K562 (cell line): Measurements from ENCODE around the gene ANXA3. TPM values are rescaled to one million over a fixed set of nuclear protein-coding genes. Genes with fewer than 3 reads are reported as not detected.

Source experiments
- ATAC-seq: fragments of 200-7000 bp; cut with Tn5 transposase; 3 replicates; pipeline ENCODE4 v1.9.1; 2020; ENCODE audit warnings: moderate library complexity
- BruUV-seq: library from RNA; stranded (reverse); fragments of 400-500 nt; replicated peaks from 2 replicates; lab custom pipeline; 2021; lab: Mats Ljungman, UMichigan
- CTCF ChIA-PET: fragments of 300-600 bp; formaldehyde crosslinking; extraction: SDS; loops from one replicate; lab custom pipeline; 2021; ENCODE audit warnings: low intra/inter-chr PET ratio; lab: Yijun Ruan, JAX
- POLR2A ChIA-PET: fragments of 300-600, 350-650 bp; sonication (Branson Sonifier 250); formaldehyde crosslinking; extraction: SDS; loops from one replicate; lab custom pipeline; 2021; ENCODE audit warnings: antibody characterized with exemption, inconsistent platforms; lab: Yijun Ruan, JAX
- DNase-seq, 4 experiments: peaks; one replicate each; pipeline versions ENCODE4 v3.0.0 to v3.0.0-alpha.2; 2011 to 2018; ENCODE audit warnings: low spot score in 3 of 4, mixed read lengths in 3 of 4; ENCODE audit errors: extremely low read depth in 1 of 4
- FAIRE-seq: peaks from 2 replicates; lab custom pipeline; 2011; peaks lifted over from hg19 to GRCh38; lab: Jason Lieb, UNC
- H2AFZ ChIP-seq: 2 replicates; pipeline ENCODE4 v1.6.0; 2011; ENCODE audit warnings: low read depth, low read length, control low read depth, inconsistent platforms
- H3K27ac ChIP-seq: fragments of 200-600 bp; 3 replicates; pipeline ENCODE4 v1.8.0; 2011; ENCODE audit warnings: low read depth, mild to moderate bottlenecking, control low read depth, inconsistent platforms, low read length, moderate library complexity, mixed read lengths; ENCODE audit errors: extremely low read depth
- H3K27me3 ChIP-seq, 2 experiments: fragments of 300-600 bp in 1 of 2; 2 replicates in 1 of 2; 3 replicates in 1 of 2; pipeline versions ENCODE4 v1.6.0 to v1.8.0; 2011; ENCODE audit warnings: inconsistent platforms in 2 of 2, low read length in 2 of 2, mild to moderate bottlenecking in 1 of 2, mixed read lengths in 1 of 2, moderate library complexity in 1 of 2; ENCODE audit not compliant: control insufficient read depth in 2 of 2, insufficient read depth in 2 of 2
- H3K36me3 ChIP-seq: fragments of 300-600 bp; 3 replicates; pipeline ENCODE4 v1.8.0; 2011; ENCODE audit warnings: mild to moderate bottlenecking, low read length, inconsistent platforms; ENCODE audit not compliant: control insufficient read depth, insufficient read depth
- H3K4me1 ChIP-seq, 2 experiments: fragments of 200-600 bp in 1 of 2; replicated peaks in 1 of 2; 2 replicates in 1 of 2; 3 replicates in 1 of 2; pipeline versions ENCODE4 v1.5.1 to v1.8.0; 2011; ENCODE audit warnings: inconsistent platforms in 2 of 2, low read length in 2 of 2, mild to moderate bottlenecking in 1 of 2, mixed read lengths in 1 of 2, moderate library complexity in 1 of 2; ENCODE audit not compliant: control insufficient read depth in 2 of 2, insufficient read depth in 2 of 2
- H3K4me2 ChIP-seq: 2 replicates; pipeline ENCODE4 v1.6.1; 2011; ENCODE audit warnings: low read length, control low read depth, inconsistent platforms, mixed read lengths; ENCODE audit not compliant: insufficient read depth
- H3K4me3 ChIP-seq: fragments of 200-600 bp; sonication (generic), shearing (Covaris generic); 2 replicates; pipeline ENCODE4 v1.5.1; 2016; ENCODE audit warnings: control low read depth, inconsistent platforms
- H3K79me2 ChIP-seq: fragments of 200-600 bp; 3 replicates; pipeline ENCODE4 v1.8.0; 2011; ENCODE audit warnings: low read length, inconsistent platforms; ENCODE audit not compliant: control insufficient read depth, insufficient read depth
- H3K9ac ChIP-seq, 2 experiments: 2 replicates each; pipeline versions ENCODE4 v1.6.0 to v1.6.1; 2011; ENCODE audit warnings: low read depth in 2 of 2, low read length in 2 of 2, control low read depth in 1 of 2, inconsistent platforms in 1 of 2, mild to moderate bottlenecking in 1 of 2, mixed read lengths in 1 of 2; ENCODE audit not compliant: insufficient read depth in 1 of 2
- H3K9me1 ChIP-seq: one replicate; pipeline ENCODE4 v1.6.0; 2011; ENCODE audit warnings: inconsistent platforms, mild to moderate bottlenecking, low read length, moderate library complexity; ENCODE audit not compliant: control insufficient read depth, insufficient read depth
- H3K9me3 ChIP-seq: replicated peaks from 2 replicates; pipeline ENCODE4 v1.5.1; 2011; ENCODE audit warnings: low read depth, low read length, inconsistent platforms; ENCODE audit not compliant: control insufficient read depth, insufficient read depth
- H4K20me1 ChIP-seq: replicated peaks from 2 replicates; pipeline ENCODE4 v1.6.1; 2011; ENCODE audit warnings: low read length, inconsistent platforms, mixed read lengths; ENCODE audit not compliant: control insufficient read depth, insufficient read depth
- CBX3 ChIP-seq, 2 experiments: IDR thresholded peaks; 1 replicate in 1 of 2; 2 replicates in 1 of 2; pipeline ENCODE4 v1.6.1; 2012; ENCODE audit warnings: inconsistent platforms in 2 of 2, low read length in 2 of 2, borderline replicate concordance in 1 of 2, control low read depth in 1 of 2
- KDM1A ChIP-seq, 2 experiments: fragments of 450-650 bp; IDR thresholded peaks; 2 replicates each; pipeline ENCODE4 v1.6.1; 2016; ENCODE audit warnings: mild to moderate bottlenecking in 2 of 2
- L3MBTL2 ChIP-seq: fragments of 450-650 bp; IDR thresholded peaks from 2 replicates; pipeline ENCODE4 v1.6.1; 2016; ENCODE audit warnings: mild to moderate bottlenecking, moderate library complexity
- RAD21 ChIP-seq, 2 experiments: fragments of 250-450 bp in 1 of 2; fragments of 450-650 bp in 1 of 2; sonication (Bioruptor Pico) in 1 of 2; formaldehyde crosslinking in 1 of 2; IDR thresholded peaks in 1 of 2; conservative IDR thresholded peaks in 1 of 2; 2 replicates each; pipeline versions ENCODE4 v1.4.0 to v1.8.0; 2020 to 2022; ENCODE audit warnings: mild to moderate bottlenecking in 2 of 2, moderate library complexity in 1 of 2
- WGBS: fragments of 100-300 bp; shearing (Covaris generic); methylation state at CpG from one replicate; pipeline ENCODE4 v1.1.6; 2016; ENCODE audit warnings: low coverage, mixed read lengths; ENCODE audit not compliant: insufficient coverage; ENCODE audit errors: missing lambda C conversion rate; 5-methylcytosine and 5-hydroxymethylcytosine counted together
- in situ Hi-C: fragments of 300-500 bp; cut with MboI; formaldehyde crosslinking; loops from 4 replicates; pipeline ENCODE4 v1.15.0; 2018; ENCODE audit warnings: inconsistent platforms, mixed read lengths
- intact Hi-C: fragments of 100-400 bp; cut with micrococcal nuclease; formaldehyde crosslinking; loops from 2 replicates; pipeline ENCODE4 v1.14.2; 2022
- polyA plus RNA-seq, 8 experiments: library from polyadenylated mRNA; depleted of rRNA in 4 of 8; stranded (reverse) in 5 of 8; unstranded in 3 of 8; fragments of >200 nt; fragmentation: Nextera tagmentation in 2 of 8; fragmentation: Illumina TruSeq in 1 of 8; extraction: Ambion mirVana in 2 of 8; extraction: Trizol in 1 of 8; gene quantifications; 2 replicates each; pipeline versions ENCODE4 v1.2.1 to v1.2.3, GENCODE V29; 2011 to 2014; ENCODE audit warnings: inconsistent platforms in 1 of 8, missing spikeins in 1 of 8
- total RNA-seq, 7 experiments: library from RNA; depleted of rRNA in 6 of 7; stranded (reverse); fragments of >200 nt in 6 of 7; fragmentation: Illumina TruSeq in 2 of 7; extraction: Trizol in 2 of 7; gene quantifications; 2 replicates each; pipeline versions ENCODE4 v1.2.1 to v1.2.3, GENCODE V29; 2011 to 2021; ENCODE audit warnings: low replicate concordance in 1 of 7
- TF ChIP-seq, protein P1 (sequence below): fragments of 250-450 bp; sonication (Bioruptor Pico); IDR thresholded peaks from 2 replicates; pipeline ENCODE4 v1.4.0; 2020; ENCODE audit warnings: borderline replicate concordance
- TF ChIP-seq, protein P2 (sequence below): IDR thresholded peaks from 2 replicates; pipeline ENCODE4 v1.6.1; 2011; ENCODE audit warnings: borderline replicate concordance, low read depth, mild to moderate bottlenecking, moderate library complexity, low read length; ENCODE audit not compliant: insufficient read depth, poor library complexity, severe bottlenecking
- TF ChIP-seq, protein P3 (sequence below), 2 experiments: fragments of 450-650 bp; formaldehyde crosslinking in 1 of 2; IDR thresholded peaks; 2 replicates each; pipeline versions ENCODE4 v1.4.0 to v1.6.1; 2014 to 2020; ENCODE audit warnings: mild to moderate bottlenecking in 2 of 2, borderline replicate concordance in 1 of 2, low read depth in 1 of 2

The ANXA3 gene
- total and polyA plus RNA-seq, 9 of the 15 experiments (the other 6 are each of a cell fraction or from before 2014, with no cell fraction given) = 6.3 to 15.5 (median 9.8) TPM

DNA sequence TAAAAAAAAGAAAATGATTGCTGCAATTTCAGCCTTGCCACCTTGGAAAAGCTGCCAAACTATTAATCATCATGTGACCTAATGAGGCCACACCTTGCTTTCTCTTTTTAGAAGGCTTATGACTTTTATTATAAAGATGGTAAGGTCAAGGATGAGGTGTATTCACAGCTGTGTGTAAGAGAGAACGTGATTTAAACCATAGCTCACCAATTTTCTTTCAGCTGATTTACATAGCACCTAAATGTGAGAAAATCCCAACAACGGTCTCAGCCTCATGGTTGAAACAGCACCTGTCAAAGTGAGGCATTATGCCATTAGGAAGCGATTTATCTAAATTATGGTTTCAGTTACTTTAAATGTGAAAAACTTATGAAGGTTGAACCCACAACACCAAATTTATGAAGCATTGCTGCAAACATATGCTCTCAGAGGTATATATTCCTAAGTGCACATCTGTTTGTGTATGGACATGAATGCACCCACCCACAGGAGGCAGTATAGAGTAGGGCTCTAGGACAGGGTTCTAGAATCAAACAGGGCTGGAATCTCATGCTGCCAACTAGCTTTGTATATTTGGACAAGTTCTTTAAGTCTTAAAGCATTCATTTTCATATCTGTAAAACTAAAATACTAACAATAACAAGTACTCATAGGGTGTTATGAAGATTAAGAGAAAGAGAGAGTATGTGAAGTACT, 40.7 kb downstream of the ANXA3 start:
- Histone ChIP-seq H3K9me1 (no peaks in the 10 kb centered on the region), H4K20me1 (no peaks in the 10 kb centered on the region), H3K36me3 (no peaks in the 10 kb centered on the region), H3K27ac (no peak overlapping the region), H3K4me1 (peaks cover 0 to 3% of the 10 kb centered on the region in 2 experiments; a peak in 1 of 5 replicates), H3K9me3 (no peaks in the 10 kb centered on the region), H3K9ac (no peak overlapping the region), H3K4me2 (no peak overlapping the region), H3K79me2 (no peaks in the 10 kb centered on the region), H3K27me3 (no peaks in the 10 kb centered on the region), H2AFZ (peak overlapping the region; percentile 37), H3K4me3 (no peak overlapping the region)
- POLR2A ChIA-PET = interaction anchor here (1.0 kb wide), 1 partner anchor 8 kb away, joined by 3 read pairs; no protein-coding TSS in a partner anchor
- intact Hi-C loops (no loop called here), in situ Hi-C loops (no loop called here)
- BruUV-seq = no TSS peak
- CTCF ChIA-PET = no interaction called here
- 50% methylated on average over 3 of the region's 3 CpGs for WGBS
- ATAC-seq = peak; percentile 86
- FAIRE-seq = no peak
- peak; percentile 55 to 75 (median 64) for DNase-seq
- TF ChIP-seq, protein P1, sequence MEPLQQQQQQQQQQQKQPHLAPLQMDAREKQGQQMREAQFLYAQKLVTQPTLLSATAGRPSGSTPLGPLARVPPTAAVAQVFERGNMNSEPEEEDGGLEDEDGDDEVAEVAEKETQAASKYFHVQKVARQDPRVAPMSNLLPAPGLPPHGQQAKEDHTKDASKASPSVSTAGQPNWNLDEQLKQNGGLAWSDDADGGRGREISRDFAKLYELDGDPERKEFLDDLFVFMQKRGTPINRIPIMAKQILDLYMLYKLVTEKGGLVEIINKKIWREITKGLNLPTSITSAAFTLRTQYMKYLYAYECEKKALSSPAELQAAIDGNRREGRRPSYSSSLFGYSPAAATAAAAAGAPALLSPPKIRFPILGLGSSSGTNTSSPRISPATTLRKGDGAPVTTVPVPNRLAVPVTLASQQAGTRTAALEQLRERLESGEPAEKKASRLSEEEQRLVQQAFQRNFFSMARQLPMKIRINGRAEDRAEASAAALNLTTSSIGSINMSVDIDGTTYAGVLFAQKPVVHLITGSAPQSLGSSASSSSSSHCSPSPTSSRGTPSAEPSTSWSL (CRISPR knock-in tag) = no peak
- TF ChIP-seq, protein P2, sequence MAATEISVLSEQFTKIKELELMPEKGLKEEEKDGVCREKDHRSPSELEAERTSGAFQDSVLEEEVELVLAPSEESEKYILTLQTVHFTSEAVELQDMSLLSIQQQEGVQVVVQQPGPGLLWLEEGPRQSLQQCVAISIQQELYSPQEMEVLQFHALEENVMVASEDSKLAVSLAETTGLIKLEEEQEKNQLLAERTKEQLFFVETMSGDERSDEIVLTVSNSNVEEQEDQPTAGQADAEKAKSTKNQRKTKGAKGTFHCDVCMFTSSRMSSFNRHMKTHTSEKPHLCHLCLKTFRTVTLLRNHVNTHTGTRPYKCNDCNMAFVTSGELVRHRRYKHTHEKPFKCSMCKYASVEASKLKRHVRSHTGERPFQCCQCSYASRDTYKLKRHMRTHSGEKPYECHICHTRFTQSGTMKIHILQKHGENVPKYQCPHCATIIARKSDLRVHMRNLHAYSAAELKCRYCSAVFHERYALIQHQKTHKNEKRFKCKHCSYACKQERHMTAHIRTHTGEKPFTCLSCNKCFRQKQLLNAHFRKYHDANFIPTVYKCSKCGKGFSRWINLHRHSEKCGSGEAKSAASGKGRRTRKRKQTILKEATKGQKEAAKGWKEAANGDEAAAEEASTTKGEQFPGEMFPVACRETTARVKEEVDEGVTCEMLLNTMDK = no peak
- 0 out of 3 replicates have a peak, but pooled peaks of 1 of the 2 experiments have one; percentile 50 for TF ChIP-seq CBX3 (IDR thresholded peaks at IDR 0.05; ENCODE audit: borderline replicate concordance in 1 of 2, low read length in 2 of 2)
- TF ChIP-seq, protein P3, sequence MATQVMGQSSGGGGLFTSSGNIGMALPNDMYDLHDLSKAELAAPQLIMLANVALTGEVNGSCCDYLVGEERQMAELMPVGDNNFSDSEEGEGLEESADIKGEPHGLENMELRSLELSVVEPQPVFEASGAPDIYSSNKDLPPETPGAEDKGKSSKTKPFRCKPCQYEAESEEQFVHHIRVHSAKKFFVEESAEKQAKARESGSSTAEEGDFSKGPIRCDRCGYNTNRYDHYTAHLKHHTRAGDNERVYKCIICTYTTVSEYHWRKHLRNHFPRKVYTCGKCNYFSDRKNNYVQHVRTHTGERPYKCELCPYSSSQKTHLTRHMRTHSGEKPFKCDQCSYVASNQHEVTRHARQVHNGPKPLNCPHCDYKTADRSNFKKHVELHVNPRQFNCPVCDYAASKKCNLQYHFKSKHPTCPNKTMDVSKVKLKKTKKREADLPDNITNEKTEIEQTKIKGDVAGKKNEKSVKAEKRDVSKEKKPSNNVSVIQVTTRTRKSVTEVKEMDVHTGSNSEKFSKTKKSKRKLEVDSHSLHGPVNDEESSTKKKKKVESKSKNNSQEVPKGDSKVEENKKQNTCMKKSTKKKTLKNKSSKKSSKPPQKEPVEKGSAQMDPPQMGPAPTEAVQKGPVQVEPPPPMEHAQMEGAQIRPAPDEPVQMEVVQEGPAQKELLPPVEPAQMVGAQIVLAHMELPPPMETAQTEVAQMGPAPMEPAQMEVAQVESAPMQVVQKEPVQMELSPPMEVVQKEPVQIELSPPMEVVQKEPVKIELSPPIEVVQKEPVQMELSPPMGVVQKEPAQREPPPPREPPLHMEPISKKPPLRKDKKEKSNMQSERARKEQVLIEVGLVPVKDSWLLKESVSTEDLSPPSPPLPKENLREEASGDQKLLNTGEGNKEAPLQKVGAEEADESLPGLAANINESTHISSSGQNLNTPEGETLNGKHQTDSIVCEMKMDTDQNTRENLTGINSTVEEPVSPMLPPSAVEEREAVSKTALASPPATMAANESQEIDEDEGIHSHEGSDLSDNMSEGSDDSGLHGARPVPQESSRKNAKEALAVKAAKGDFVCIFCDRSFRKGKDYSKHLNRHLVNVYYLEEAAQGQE (IDR thresholded peaks at IDR 0.05; ENCODE audit: borderline replicate concordance) = peak; percentile 34; the same call in 1 of the 2 replicates
- TF ChIP-seq, protein P3 (CRISPR knock-in tag; IDR thresholded peaks at IDR 0.05; ENCODE audit: low read depth) = no peak
- TF ChIP-seq KDM1A (IDR thresholded peaks at IDR 0.05) = 0 out of 4 replicates have a peak, but pooled peaks of 1 of the 2 experiments have one; percentile 12
- TF ChIP-seq RAD21 (CRISPR knock-in tag; conservative IDR thresholded peaks at IDR 0.05 in 1 of 2, IDR thresholded peaks at IDR 0.05 in 1 of 2) = peak in 1 of 2 experiments; percentile 56; a peak in 2 of 4 replicates
- no peak for TF ChIP-seq L3MBTL2
